Bronchial epithelial cell (primary cell): ENCODE data around the gene KRTAP10-7. TPM values are rescaled to one million over a fixed set of nuclear protein-coding genes. Genes with fewer than 3 reads are reported as not detected.

ENCODE experiments used
- DNase-seq: peaks from one replicate; pipeline ENCODE4 v3.0.0-alpha.2; 2010; ENCODE audit warnings: low read depth
- FAIRE-seq: peaks from 2 replicates; lab custom pipeline; 2011; peaks lifted over from hg19 to GRCh38; lab: Jason Lieb, UNC
- H3K27me3 ChIP-seq: 2 replicates; pipeline ENCODE4 v1.5.1; 2011; ENCODE audit warnings: low read length; ENCODE audit not compliant: control insufficient read depth, insufficient read depth
- H3K36me3 ChIP-seq: 2 replicates; pipeline ENCODE4 v1.5.1; 2011; ENCODE audit warnings: low read length; ENCODE audit not compliant: control insufficient read depth, insufficient read depth
- H3K4me3 ChIP-seq: 2 replicates; pipeline ENCODE4 v1.5.1; 2011; ENCODE audit warnings: mild to moderate bottlenecking, low read depth, low read length, control low read depth
- total RNA-seq: library from RNA; depleted of rRNA; stranded (reverse); fragments of >200 nt; gene quantifications from 2 replicates; pipeline ENCODE4 v1.2.1, GENCODE V29; 2014
- TF ChIP-seq, protein P1 (sequence below): IDR thresholded peaks from 2 replicates; pipeline ENCODE4 v1.5.1; 2011; ENCODE audit warnings: mild to moderate bottlenecking, moderate library complexity, low read length, control low read depth, inconsistent platforms; ENCODE audit not compliant: insufficient read depth, severe bottlenecking

Gene KRTAP10-7
- total RNA-seq, 1 donor from 2014 or later, result not detected

- no peaks in the 10 kb centered on the region for H3K36me3 ChIP-seq
- H3K4me3 ChIP-seq, result no peak overlapping the region
- no peak for FAIRE-seq
- DNase-seq, result no peak
- H3K27me3 ChIP-seq, result no peaks in the 10 kb centered on the region
- TF ChIP-seq, protein P1, sequence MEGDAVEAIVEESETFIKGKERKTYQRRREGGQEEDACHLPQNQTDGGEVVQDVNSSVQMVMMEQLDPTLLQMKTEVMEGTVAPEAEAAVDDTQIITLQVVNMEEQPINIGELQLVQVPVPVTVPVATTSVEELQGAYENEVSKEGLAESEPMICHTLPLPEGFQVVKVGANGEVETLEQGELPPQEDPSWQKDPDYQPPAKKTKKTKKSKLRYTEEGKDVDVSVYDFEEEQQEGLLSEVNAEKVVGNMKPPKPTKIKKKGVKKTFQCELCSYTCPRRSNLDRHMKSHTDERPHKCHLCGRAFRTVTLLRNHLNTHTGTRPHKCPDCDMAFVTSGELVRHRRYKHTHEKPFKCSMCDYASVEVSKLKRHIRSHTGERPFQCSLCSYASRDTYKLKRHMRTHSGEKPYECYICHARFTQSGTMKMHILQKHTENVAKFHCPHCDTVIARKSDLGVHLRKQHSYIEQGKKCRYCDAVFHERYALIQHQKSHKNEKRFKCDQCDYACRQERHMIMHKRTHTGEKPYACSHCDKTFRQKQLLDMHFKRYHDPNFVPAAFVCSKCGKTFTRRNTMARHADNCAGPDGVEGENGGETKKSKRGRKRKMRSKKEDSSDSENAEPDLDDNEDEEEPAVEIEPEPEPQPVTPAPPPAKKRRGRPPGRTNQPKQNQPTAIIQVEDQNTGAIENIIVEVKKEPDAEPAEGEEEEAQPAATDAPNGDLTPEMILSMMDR, result no peak
Measured at GRCh38 chr21:44648557-44649311, 48.3 kb downstream of the KRTAP10-7 start.

GRCh38 chr21:44649521-44650100, 49.2 kb downstream of the KRTAP10-7 start:
- H3K27me3 ChIP-seq, result no peaks in the 10 kb centered on the region
- DNase-seq (no peak), FAIRE-seq (no peak)
- no peaks in the 10 kb centered on the region for H3K36me3 ChIP-seq
- no peak overlapping the region for H3K4me3 ChIP-seq
- TF ChIP-seq, protein P1, result no peak

DNA sequence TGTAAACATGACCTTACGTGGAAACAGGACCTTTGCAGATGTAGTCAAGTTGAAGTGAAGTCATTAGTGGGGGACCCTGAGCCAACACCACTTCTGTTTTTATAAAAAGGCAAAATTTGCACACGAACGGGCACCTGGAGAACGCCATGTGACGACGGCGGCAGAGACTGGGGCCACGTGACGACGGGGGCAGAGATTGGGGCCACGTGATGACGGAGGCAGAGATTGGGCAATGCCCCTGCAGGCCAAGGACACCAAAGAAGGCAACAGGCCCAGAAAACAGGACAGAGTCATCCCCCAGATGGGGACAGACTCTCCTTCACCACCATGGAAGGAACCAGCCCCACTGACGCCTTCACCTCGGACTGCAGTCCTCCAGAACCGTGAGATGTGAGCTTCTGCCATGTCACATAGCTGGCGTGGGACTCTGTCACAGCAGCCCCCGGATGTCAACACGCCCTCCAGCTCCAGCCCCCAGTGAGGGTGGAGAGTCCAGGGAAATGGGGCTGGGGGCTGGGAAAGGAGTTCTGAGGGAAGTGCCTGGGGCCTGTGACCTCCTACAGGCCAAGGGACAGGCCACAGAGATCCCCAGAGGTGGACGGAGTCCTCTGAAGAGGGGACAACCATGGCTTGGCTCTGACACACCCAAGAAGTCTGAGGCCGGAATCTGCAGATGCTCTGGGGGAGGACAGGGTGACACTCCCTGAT, 50.0 kb downstream of the KRTAP10-7 start:
- TF ChIP-seq, protein P1, result no peak
- no peaks in the 10 kb centered on the region for H3K27me3 ChIP-seq

GRCh38 chr21:44650973-44651675, 50.7 kb downstream of the KRTAP10-7 start:
- no peaks in the 10 kb centered on the region for H3K36me3 ChIP-seq
- TF ChIP-seq, protein P1, result no peak
- no peak overlapping the region for H3K4me3 ChIP-seq
- FAIRE-seq (peak; percentile 36), DNase-seq (no peak)
- no peaks in the 10 kb centered on the region for H3K27me3 ChIP-seq

More for the DNA sequence above, 50.0 kb downstream of the KRTAP10-7 start:
- H3K4me3 ChIP-seq, result no peak overlapping the region
- no peak for DNase-seq
- no peak for FAIRE-seq
- no peaks in the 10 kb centered on the region for H3K36me3 ChIP-seq

Other genes with a start within 250 kb of the KRTAP10-7 start
- under 0.01 TPM in 1 of 2 replicates, not detected in the other for gene TRPM2, start 247.0 kb upstream of the KRTAP10-7 start, total RNA-seq
- gene LRRC3, start 145.1 kb upstream of the KRTAP10-7 start, total RNA-seq, result under 0.01 and 0.38 TPM in 2 replicates
- gene KRTAP10-1, start 60.4 kb upstream of the KRTAP10-7 start, total RNA-seq, result not detected in 2 replicates
- gene KRTAP10-2, start 49.1 kb upstream of the KRTAP10-7 start, total RNA-seq, result not detected in 2 replicates
- not detected in 2 replicates for gene KRTAP10-3, start 41.8 kb upstream of the KRTAP10-7 start, total RNA-seq
- not detected in 2 replicates for gene KRTAP10-4, start 26.9 kb upstream of the KRTAP10-7 start, total RNA-seq
- not detected in 2 replicates for gene KRTAP10-5, start 20.0 kb upstream of the KRTAP10-7 start, total RNA-seq
- gene KRTAP10-6, start 8.1 kb upstream of the KRTAP10-7 start, total RNA-seq, result not detected in 2 replicates
- gene KRTAP10-8, start 11.5 kb downstream of the KRTAP10-7 start, total RNA-seq, result not detected in 2 replicates
- not detected in 2 replicates for gene KRTAP10-9, start 26.5 kb downstream of the KRTAP10-7 start, total RNA-seq
- not detected in 2 replicates for gene KRTAP10-10, start 36.8 kb downstream of the KRTAP10-7 start, total RNA-seq
- gene KRTAP10-11, start 45.8 kb downstream of the KRTAP10-7 start, total RNA-seq, result not detected in 2 replicates
- gene KRTAP12-4, start 54.1 kb downstream of the KRTAP10-7 start, total RNA-seq, result not detected in 2 replicates
- not detected in 2 replicates for gene KRTAP12-3, start 57.3 kb downstream of the KRTAP10-7 start, total RNA-seq
- gene KRTAP12-2, start 66.3 kb downstream of the KRTAP10-7 start, total RNA-seq, result not detected in 2 replicates
- not detected in 2 replicates for gene KRTAP12-1, start 81.6 kb downstream of the KRTAP10-7 start, total RNA-seq
- not detected in 2 replicates for gene KRTAP10-12, start 96.6 kb downstream of the KRTAP10-7 start, total RNA-seq
- gene TSPEAR, start 111.0 kb downstream of the KRTAP10-7 start, total RNA-seq, result not detected in 2 replicates
- gene UBE2G2, start 201.2 kb downstream of the KRTAP10-7 start, total RNA-seq, result 67.4 and 70.0 TPM in 2 replicates
- gene SUMO3, start 217.5 kb downstream of the KRTAP10-7 start, total RNA-seq, result 103 and 131 TPM in 2 replicates